GM12878 (cell line): ENCODE measurements around the gene ALDH1A2. TPM values are rescaled to one million over a fixed set of nuclear protein-coding genes. Genes with fewer than 3 reads are reported as not detected.

Source experiments
- ATAC-seq: fragments of 200-7000 bp; cut with Tn5 transposase; 3 replicates; pipeline ENCODE4 v1.9.1; 2020; ENCODE audit warnings: mild to moderate bottlenecking, moderate library complexity
- BruUV-seq: library from RNA; stranded (reverse); fragments of 400-500 nt; replicated peaks from 2 replicates; lab custom pipeline; 2021; lab: Mats Ljungman, UMichigan
- CTCF ChIA-PET: fragments of 300-600 bp; sonication (Branson Sonifier 250); formaldehyde crosslinking; extraction: SDS; loops from one replicate; lab custom pipeline; 2021; ENCODE audit warnings: inconsistent platforms; lab: Yijun Ruan, JAX
- POLR2A ChIA-PET: fragments of 350-600 bp; formaldehyde crosslinking; extraction: SDS; loops from one replicate; lab custom pipeline; 2021; ENCODE audit warnings: inconsistent platforms; lab: Charles Lee
- RAD21 ChIA-PET: fragments of 300-600 bp; sonication (Branson Sonifier 250); formaldehyde crosslinking; loops from one replicate; lab custom pipeline; 2023; ENCODE audit warnings: antibody characterized with exemption; ENCODE audit not compliant: unreplicated experiment; lab: Charles Lee
- SMC1A ChIA-PET: fragments of 300-600 bp; sonication (Branson Sonifier 250); formaldehyde crosslinking; loops from one replicate; lab custom pipeline; 2023; ENCODE audit not compliant: unreplicated experiment, uncharacterized antibody; lab: Charles Lee
- DNase-seq: peaks from one replicate; pipeline ENCODE4 v3.0.0-alpha.2; 2011; ENCODE audit warnings: low read depth, low spot score
- FAIRE-seq: peaks from 3 replicates; lab custom pipeline; 2011; peaks lifted over from hg19 to GRCh38; lab: Jason Lieb, UNC
- H2AFZ ChIP-seq: 2 replicates; pipeline ENCODE4 v1.6.0; 2011; ENCODE audit warnings: low read depth, low read length, control low read depth; ENCODE audit not compliant: control insufficient read depth
- H3K27ac ChIP-seq: 2 replicates; pipeline ENCODE4 v1.5.1; 2011; ENCODE audit warnings: control low read depth; ENCODE audit not compliant: control insufficient read depth, insufficient read depth
- H3K27me3 ChIP-seq, 2 experiments: replicated peaks in 1 of 2; 2 replicates each; pipeline versions ENCODE4 v1.6.0 to v1.6.1; 2011; ENCODE audit warnings: low read length in 1 of 2; ENCODE audit not compliant: control insufficient read depth in 2 of 2, insufficient read depth in 2 of 2
- H3K36me3 ChIP-seq, 2 experiments: 2 replicates each; pipeline ENCODE4 v1.5.1; 2011; ENCODE audit warnings: low read length in 1 of 2; ENCODE audit not compliant: control insufficient read depth in 2 of 2, insufficient read depth in 2 of 2
- H3K4me1 ChIP-seq: 2 replicates; pipeline ENCODE4 v1.6.1; 2011; ENCODE audit warnings: mild to moderate bottlenecking, low read length, moderate library complexity, mixed read lengths; ENCODE audit not compliant: control insufficient read depth, insufficient read depth
- H3K4me2 ChIP-seq: 2 replicates; pipeline ENCODE4 v1.6.0; 2011; ENCODE audit warnings: control low read depth; ENCODE audit not compliant: control insufficient read depth, insufficient read depth
- H3K4me3 ChIP-seq: fragments of 200-600 bp; sonication (generic); 2 replicates; pipeline ENCODE4 v1.5.1; 2016
- H3K79me2 ChIP-seq: 2 replicates; pipeline ENCODE4 v1.6.0; 2011; ENCODE audit warnings: low read length; ENCODE audit not compliant: control insufficient read depth, insufficient read depth
- H3K9ac ChIP-seq: 2 replicates; pipeline ENCODE4 v1.8.0; 2011; ENCODE audit warnings: low read length, control low read depth, mixed read lengths; ENCODE audit not compliant: control insufficient read depth, insufficient read depth
- H3K9me3 ChIP-seq: replicated peaks from 3 replicates; pipeline ENCODE4 v1.5.1; 2011; ENCODE audit warnings: mild to moderate bottlenecking, low read length; ENCODE audit not compliant: control insufficient read depth, insufficient read depth
- H4K20me1 ChIP-seq: 2 replicates; pipeline ENCODE4 v1.6.0; 2011; ENCODE audit not compliant: control insufficient read depth, insufficient read depth
- BACH1 ChIP-seq: fragments of 450-650 bp; IDR thresholded peaks from 2 replicates; pipeline ENCODE4 v1.6.1; 2017; ENCODE audit warnings: mild to moderate bottlenecking, borderline replicate concordance
- FOS ChIP-seq: IDR thresholded peaks from 3 replicates; pipeline ENCODE4 v1.6.1; 2011; ENCODE audit warnings: borderline replicate concordance; ENCODE audit not compliant: insufficient read length; ENCODE audit errors: extremely low read depth
- FOXK2 ChIP-seq: fragments of 450-650 bp; IDR thresholded peaks from 2 replicates; pipeline ENCODE4 v1.6.1; 2017; ENCODE audit warnings: mild to moderate bottlenecking, moderate library complexity
- HDAC6 ChIP-seq: fragments of 200-600 bp; sonication (generic); IDR thresholded peaks from one replicate; pipeline ENCODE4 v1.8.0; 2017; ENCODE audit warnings: antibody characterized with exemption; ENCODE audit not compliant: unreplicated experiment
- KLF5 ChIP-seq: fragments of 450-650 bp; IDR thresholded peaks from 2 replicates; pipeline ENCODE4 v1.6.1; 2014; ENCODE audit warnings: mild to moderate bottlenecking; ENCODE audit not compliant: partially characterized antibody
- RUNX3 ChIP-seq: IDR thresholded peaks from 2 replicates; pipeline ENCODE4 v1.6.1; 2012; ENCODE audit warnings: low read length, inconsistent platforms
- SIN3A ChIP-seq: IDR thresholded peaks from 2 replicates; pipeline ENCODE4 v1.6.1; 2012; ENCODE audit warnings: low read depth, low read length, improper control_type of control experiment
- TCF3 ChIP-seq: IDR thresholded peaks from 2 replicates; pipeline ENCODE4 v1.6.1; 2012; ENCODE audit warnings: low read depth, mild to moderate bottlenecking, low read length, borderline replicate concordance; ENCODE audit not compliant: insufficient read depth
- ZBTB11 ChIP-seq: fragments of 450-650 bp; formaldehyde crosslinking; IDR thresholded peaks from 2 replicates; pipeline ENCODE4 v1.5.0; 2022; ENCODE audit warnings: mild to moderate bottlenecking, missing genetic modification characterization
- ZZZ3 ChIP-seq: IDR thresholded peaks from 2 replicates; pipeline ENCODE4 v1.6.1; 2011; ENCODE audit warnings: low read depth; ENCODE audit not compliant: control insufficient read depth, insufficient read length
- WGBS: methylation state at CpG from one replicate; pipeline ENCODE4 v1.1.6; 2016; ENCODE audit warnings: low lambda C conversion rate; ENCODE audit not compliant: insufficient replicate concordance, insufficient coverage; ENCODE audit errors: missing lambda C conversion rate; 5-methylcytosine and 5-hydroxymethylcytosine counted together
- in situ Hi-C: fragments of 300-500 bp; cut with MboI; formaldehyde crosslinking; loops from 9 replicates; pipeline ENCODE4 v1.14.3; 2018; ENCODE audit warnings: mixed read lengths
- intact Hi-C: fragments of 100-400 bp; cut with micrococcal nuclease; formaldehyde crosslinking; loops from one replicate; pipeline ENCODE4 v1.14.2; 2022; ENCODE audit not compliant: unreplicated experiment
- polyA plus RNA-seq, 11 experiments: library from polyadenylated mRNA; depleted of rRNA in 4 of 11; unstranded in 6 of 11; stranded (reverse) in 5 of 11; fragments of >200 nt; fragmentation: Nextera tagmentation in 4 of 11; fragmentation: Illumina TruSeq in 1 of 11; extraction: Ambion mirVana in 4 of 11; extraction: Trizol in 1 of 11; gene quantifications; 1 replicate in 1 of 11; 2 replicates in 10 of 11; pipeline versions ENCODE4 v1.2.1 to v1.2.3, GENCODE V29; 2011 to 2016; ENCODE audit warnings: inconsistent platforms in 2 of 11, missing spikeins in 2 of 11, low read depth in 1 of 11
- total RNA-seq, 4 experiments: library from RNA; depleted of rRNA in 3 of 4; stranded (reverse); fragments of >200 nt in 3 of 4; fragmentation: Illumina TruSeq in 1 of 4; extraction: Trizol in 1 of 4; gene quantifications; 2 replicates each; pipeline versions ENCODE4 v1.2.1 to v1.2.3, GENCODE V29; 2013 to 2021
- TF ChIP-seq, protein P1 (sequence below): IDR thresholded peaks from 2 replicates; pipeline ENCODE4 v1.6.1; 2011; ENCODE audit warnings: low read depth, mild to moderate bottlenecking, low read length, moderate library complexity, borderline replicate concordance; ENCODE audit errors: extremely low read depth

The ALDH1A2 gene
- total and polyA plus RNA-seq, 10 of the 15 experiments (the other 5 are each of a cell fraction or from before 2014, with no cell fraction given): 0.06 to 0.92 (median 0.18) TPM; not detected in 5

DNA sequence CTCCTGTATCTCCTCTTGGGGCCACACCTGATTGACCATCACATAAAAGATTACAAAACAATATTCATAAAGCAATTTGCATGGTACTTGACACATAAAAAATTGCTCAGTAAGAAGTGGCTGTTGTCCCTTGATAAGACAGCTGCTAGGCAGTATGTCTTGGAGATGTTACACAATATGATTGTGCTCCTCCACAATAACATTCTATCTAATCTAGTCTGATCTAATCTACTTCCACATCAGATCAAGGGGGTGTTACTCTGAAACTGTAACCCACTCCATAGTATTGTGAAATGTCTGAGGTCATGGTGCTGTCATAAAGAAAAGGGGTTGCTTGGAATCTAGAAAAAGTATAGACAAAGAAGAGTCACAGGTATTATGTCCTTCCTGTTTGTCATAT, 49.3 kb upstream of the ALDH1A2 start:
- SMC1A ChIA-PET: no interaction called here
- Histone ChIP-seq H3K9me3 (no peaks in the 10 kb centered on the region), H3K27me3 (no peaks in the 10 kb centered on the region; a peak in 1 of 4 replicates), H3K27ac (no peak overlapping the region), H3K4me2 (no peak overlapping the region), H2AFZ (no peak overlapping the region)
- intact Hi-C loops (no loop called here), in situ Hi-C loops (no loop called here)
- no peak for FAIRE-seq
- POLR2A ChIA-PET: no interaction called here
- no peak for DNase-seq
- no peak for TF ChIP-seq SIN3A
- TF ChIP-seq HDAC6: no peak
- TF ChIP-seq, all 136 proteins: peak for 0
- Histone ChIP-seq H3K4me1 (no peaks in the 10 kb centered on the region), H3K9ac (no peak overlapping the region), H3K79me2 (no peaks in the 10 kb centered on the region), H4K20me1 (no peaks in the 10 kb centered on the region), H3K4me3 (no peak overlapping the region), H3K36me3 (no peaks in the 10 kb centered on the region)
- ChIA-PET CTCF (no interaction called here), RAD21 (no interaction called here)
- ATAC-seq: no peak
- no TSS peak for BruUV-seq

DNA sequence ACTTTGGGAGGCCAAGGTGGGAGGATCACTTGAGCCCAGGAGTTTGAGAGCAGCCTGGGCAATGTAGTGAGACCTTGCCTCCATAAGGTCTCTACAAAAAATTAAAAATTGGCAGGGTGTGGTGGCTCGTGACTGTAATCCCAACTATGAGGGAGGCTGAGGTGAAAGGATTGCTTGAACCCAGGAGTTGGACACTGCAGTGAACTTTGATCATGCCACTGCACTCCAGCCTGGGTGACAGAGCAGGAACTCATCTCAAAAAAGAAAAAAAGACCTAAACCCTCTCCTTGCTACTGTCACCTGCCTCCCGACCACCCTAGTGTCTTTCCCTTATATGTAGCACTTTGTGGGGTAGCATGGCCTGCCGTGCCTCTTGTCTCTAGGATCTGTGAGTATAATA, 48.9 kb upstream of the ALDH1A2 start:
- intact Hi-C loops: no loop called here
- Histone ChIP-seq H3K4me1 (no peaks in the 10 kb centered on the region), H3K9ac (no peak overlapping the region), H3K4me2 (no peak overlapping the region), H3K27ac (no peak overlapping the region), H3K27me3 (no peaks in the 10 kb centered on the region; a peak in 1 of 4 replicates), H3K4me3 (no peak overlapping the region), H3K79me2 (no peaks in the 10 kb centered on the region), H3K9me3 (no peaks in the 10 kb centered on the region), H4K20me1 (no peaks in the 10 kb centered on the region), H2AFZ (no peak overlapping the region), H3K36me3 (no peaks in the 10 kb centered on the region)
- ATAC-seq (no peak), FAIRE-seq (no peak), DNase-seq (no peak)
- ChIA-PET SMC1A (interaction anchor here (0.8 kb wide), 1 partner anchor 15 kb away, joined by 3 read pairs; no protein-coding TSS in a partner anchor), CTCF (no interaction called here), RAD21 (no interaction called here), POLR2A (no interaction called here)
- in situ Hi-C loops: no loop called here
- WGBS: 2% methylated on average over 3 of the region's 3 CpGs
- BruUV-seq: no TSS peak
- TF ChIP-seq TCF3 (no peak), RUNX3 (no peak), ZZZ3 (no peak), ZBTB11 (CRISPR knock-in tag) (no peak), KLF5 (no peak), FOS (no peak), FOXK2 (no peak), BACH1 (no peak)
- TF ChIP-seq, protein P1, sequence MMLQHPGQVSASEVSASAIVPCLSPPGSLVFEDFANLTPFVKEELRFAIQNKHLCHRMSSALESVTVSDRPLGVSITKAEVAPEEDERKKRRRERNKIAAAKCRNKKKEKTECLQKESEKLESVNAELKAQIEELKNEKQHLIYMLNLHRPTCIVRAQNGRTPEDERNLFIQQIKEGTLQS: no peak
